ENCODE data around the gene OXSR1.

GRCh38 chr3:38126121-38126892, 39.0 kb upstream of the OXSR1 start:
- TF ChIP-seq POLR2A (IDR thresholded peaks at IDR 0.05; ENCODE audit: low read depth) (no peak), CTCF (IDR thresholded peaks at IDR 0.05) (no peak), POLR2AphosphoS5 (IDR thresholded peaks at IDR 0.05) (no peak)

Measured in esophagus muscularis mucosa (tissue), 3 donors.